ENCODE results near the gene TMEM14C.

TMEM14C gene

DNA sequence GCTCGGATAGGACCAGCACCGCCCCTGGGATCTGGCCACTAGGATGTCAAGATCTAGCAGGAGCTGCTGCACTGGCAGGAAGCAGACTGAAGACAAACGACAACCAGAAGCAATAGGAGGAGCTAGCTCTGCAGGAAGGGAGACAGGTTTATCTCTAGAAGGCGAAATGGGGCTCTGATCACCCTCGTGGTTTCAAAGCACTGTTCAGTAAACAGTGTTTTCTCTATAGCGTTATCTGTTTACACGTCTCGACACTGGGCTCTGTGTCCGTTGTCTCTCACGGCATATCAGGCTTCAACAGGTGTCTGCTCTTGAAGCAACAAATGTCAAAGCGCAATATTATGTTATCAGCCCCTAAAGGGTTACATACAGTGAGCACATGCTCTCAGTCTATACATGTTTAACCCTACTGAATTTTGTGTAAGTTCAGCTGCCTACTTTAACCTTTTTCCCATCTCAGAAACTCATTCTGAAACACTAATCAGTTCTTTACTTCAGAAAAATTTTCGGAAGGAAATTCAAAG is 48.6 kb downstream of the TMEM14C start:
- DNase-seq = no peak

GRCh38 chr6:10778230-10778629 is 55.4 kb downstream of the TMEM14C start:
- DNase-seq = no peak

DNA sequence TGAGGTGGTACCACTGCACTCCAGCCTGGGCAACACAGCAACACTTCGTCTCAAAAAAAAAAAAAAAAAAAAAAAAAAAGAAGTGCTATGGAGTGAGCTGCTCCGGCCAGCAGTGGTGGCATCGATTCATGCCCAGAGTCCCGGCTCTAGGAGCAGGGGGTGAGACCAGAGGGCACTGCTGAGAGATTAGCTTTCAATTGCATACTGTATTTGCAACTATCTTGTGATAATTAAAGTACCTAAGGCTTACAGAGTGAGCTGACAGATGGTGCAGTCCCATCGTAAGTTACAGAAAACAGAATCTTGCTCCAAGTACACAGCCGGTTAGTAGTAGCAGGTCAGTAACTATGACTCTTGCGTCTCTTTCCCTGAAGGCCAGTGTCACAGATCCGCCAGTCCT is 56.2 kb downstream of the TMEM14C start:
- no peak for DNase-seq

Data from NCI-H345 (cell line).